Stomach (tissue), 4 donors: ENCODE data around the gene HSF4.

ENCODE experiments used
- CTCF ChIP-seq, 7 experiments: fragments of 450-650 bp in 4 of 7; fragments of 200-600 bp in 3 of 7; sonication (generic) in 3 of 7; IDR thresholded peaks; one replicate each; pipeline ENCODE4 v1.5.1; 2016 to 2019; ENCODE audit warnings: antibody characterized with exemption in 7 of 7, control low read depth in 2 of 7, mild to moderate bottlenecking in 1 of 7
- EP300 ChIP-seq: sonication (generic); formaldehyde crosslinking; IDR thresholded peaks from one replicate; pipeline ENCODE4 v1.6.1; 2017; ENCODE audit warnings: antibody characterized with exemption
- POLR2A ChIP-seq, 4 donors: fragments of 450-650 bp; IDR thresholded peaks; one replicate each; pipeline ENCODE4 v1.6.1; 2016; ENCODE audit warnings: antibody characterized with exemption in 4 of 4, control low read depth in 2 of 4, mild to moderate bottlenecking in 1 of 4, moderate library complexity in 1 of 4
- POLR2AphosphoS5 ChIP-seq, 3 donors: sonication (generic); formaldehyde crosslinking; IDR thresholded peaks; one replicate each; pipeline ENCODE4 v1.6.1; 2016; ENCODE audit warnings: antibody characterized with exemption in 3 of 3

- TF ChIP-seq CTCF (IDR thresholded peaks at IDR 0.05) (no peak), POLR2A (IDR thresholded peaks at IDR 0.05) (no peak), EP300 (no peak), POLR2AphosphoS5 (IDR thresholded peaks at IDR 0.05) (no peak)
These were observed 2.9 kb upstream of the HSF4 start for GRCh38 chr16:67161595-67162058.
